GM15510 (cell line): Measurements from ENCODE around the gene PPP2R5D.

ENCODE experiments used
- POLR2A ChIP-seq: IDR thresholded peaks from 3 replicates; pipeline ENCODE4 v1.6.1; 2011; ENCODE audit warnings: borderline replicate concordance; ENCODE audit not compliant: insufficient read length; ENCODE audit errors: extremely low read depth

The PPP2R5D gene

GRCh38 chr6:42974919-42975505 lies 9.4 kb upstream of the PPP2R5D start:
- TF ChIP-seq POLR2A: no peak

GRCh38 chr6:42978487-42978838 lies 5.9 kb upstream of the PPP2R5D start:
- TF ChIP-seq POLR2A: no peak

GRCh38 chr6:42978839-42979522 lies 5.4 kb upstream of the PPP2R5D start, which contains the start of gene PEX6:
TSS of gene PEX6 (minus strand) at chr6:42979181. CDS start at chr6:42979150, 31 bp downstream.
- TF ChIP-seq POLR2A: peak; percentile 93

GRCh38 chr6:42979523-42980177 lies 4.7 kb upstream of the PPP2R5D start:
- no peak for TF ChIP-seq POLR2A

- no peak for TF ChIP-seq POLR2A
Measured at GRCh38 chr6:42981836-42982235, 2.5 kb upstream of the PPP2R5D start.

GRCh38 chr6:42984924-42985475 lies 630 bp downstream of the PPP2R5D start:
- no peak for TF ChIP-seq POLR2A

- TF ChIP-seq POLR2A: no peak
Measured at GRCh38 chr6:42987533-42988451, 3.4 kb downstream of the PPP2R5D start.

GRCh38 chr6:42988486-42989020 lies 4.2 kb downstream of the PPP2R5D start:
- TF ChIP-seq POLR2A: no peak

- TF ChIP-seq POLR2A: no peak
Measured at GRCh38 chr6:42989923-42990322, 5.6 kb downstream of the PPP2R5D start.

GRCh38 chr6:42993445-42993844 lies 9.1 kb downstream of the PPP2R5D start:
- no peak for TF ChIP-seq POLR2A

- TF ChIP-seq POLR2A: no peak
Measured at GRCh38 chr6:42996513-42996912, 12.1 kb downstream of the PPP2R5D start.

- TF ChIP-seq POLR2A: no peak
Measured at GRCh38 chr6:43001843-43002242, 17.5 kb downstream of the PPP2R5D start.

GRCh38 chr6:43005844-43006243 lies 21.5 kb downstream of the PPP2R5D start:
- TF ChIP-seq POLR2A: no peak

GRCh38 chr6:43006251-43006650 lies 21.9 kb downstream of the PPP2R5D start:
- no peak for TF ChIP-seq POLR2A
